Upper lobe of right lung (tissue), 1 donor: Measurements from ENCODE around the gene SIPA1L3. TPM values are rescaled to one million over a fixed set of nuclear protein-coding genes. Genes with fewer than 3 reads are reported as not detected.

Experiments
- ATAC-seq: fragments of 200-7000 bp; cut with Tn5 transposase; one replicate; pipeline ENCODE4 v1.9.1; 2020; ENCODE audit warnings: mild to moderate bottlenecking, moderate library complexity
- DNase-seq: peaks from one replicate; pipeline ENCODE4 v3.0.0-alpha.2; 2020
- H3K27ac ChIP-seq: fragments of 200-600 bp; one replicate; pipeline ENCODE4 v1.8.0; 2022
- H3K27me3 ChIP-seq: fragments of 200-600 bp; one replicate; pipeline ENCODE4 v1.8.0; 2022; ENCODE audit warnings: mild to moderate bottlenecking
- H3K36me3 ChIP-seq: fragments of 200-600 bp; one replicate; pipeline ENCODE4 v1.8.0; 2022
- H3K4me1 ChIP-seq: fragments of 200-600 bp; one replicate; pipeline ENCODE4 v1.8.0; 2022
- H3K4me3 ChIP-seq: fragments of 200-600 bp; one replicate; pipeline ENCODE4 v1.8.0; 2022; ENCODE audit warnings: mild to moderate bottlenecking
- H3K9me3 ChIP-seq: fragments of 200-600 bp; one replicate; pipeline ENCODE4 v1.8.0; 2022
- intact Hi-C: fragments of 100-400 bp; cut with DNase I; formaldehyde crosslinking; loops from one replicate; pipeline ENCODE4 v1.11.0; 2022
- total RNA-seq: library from RNA; stranded (reverse); fragmentation: NEBNext Ultra II Directional; extraction: Animal tissue kit (Norgen Biotek cat#: 25700); gene quantifications from one replicate; pipeline ENCODE4 v1.2.1, GENCODE V29; 2021
- TF ChIP-seq, protein P1 (sequence below): fragments of 200-600 bp; IDR thresholded peaks from one replicate; pipeline ENCODE4 v1.8.0; 2022; ENCODE audit warnings: antibody characterized with exemption
- donor health status: DM: no; HTN: yes; CAD: no; lungs with severe emphysema.

SIPA1L3 gene
- total RNA-seq, 1 donor from 2014 or later, result 66.3 TPM

- DNase-seq, result no peak
- H3K4me3 ChIP-seq, result no peak overlapping the region
- peak; percentile 55 for ATAC-seq
- H3K36me3 ChIP-seq, result no peaks in the 10 kb centered on the region
- H3K4me1 ChIP-seq, result peaks cover 20% of the 10 kb centered on the region
- H3K27ac ChIP-seq, result no peak overlapping the region
- TF ChIP-seq, protein P1, sequence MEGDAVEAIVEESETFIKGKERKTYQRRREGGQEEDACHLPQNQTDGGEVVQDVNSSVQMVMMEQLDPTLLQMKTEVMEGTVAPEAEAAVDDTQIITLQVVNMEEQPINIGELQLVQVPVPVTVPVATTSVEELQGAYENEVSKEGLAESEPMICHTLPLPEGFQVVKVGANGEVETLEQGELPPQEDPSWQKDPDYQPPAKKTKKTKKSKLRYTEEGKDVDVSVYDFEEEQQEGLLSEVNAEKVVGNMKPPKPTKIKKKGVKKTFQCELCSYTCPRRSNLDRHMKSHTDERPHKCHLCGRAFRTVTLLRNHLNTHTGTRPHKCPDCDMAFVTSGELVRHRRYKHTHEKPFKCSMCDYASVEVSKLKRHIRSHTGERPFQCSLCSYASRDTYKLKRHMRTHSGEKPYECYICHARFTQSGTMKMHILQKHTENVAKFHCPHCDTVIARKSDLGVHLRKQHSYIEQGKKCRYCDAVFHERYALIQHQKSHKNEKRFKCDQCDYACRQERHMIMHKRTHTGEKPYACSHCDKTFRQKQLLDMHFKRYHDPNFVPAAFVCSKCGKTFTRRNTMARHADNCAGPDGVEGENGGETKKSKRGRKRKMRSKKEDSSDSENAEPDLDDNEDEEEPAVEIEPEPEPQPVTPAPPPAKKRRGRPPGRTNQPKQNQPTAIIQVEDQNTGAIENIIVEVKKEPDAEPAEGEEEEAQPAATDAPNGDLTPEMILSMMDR, result no peak
- H3K9me3 ChIP-seq, result no peaks in the 10 kb centered on the region
- intact Hi-C loops, result no loop called here
- H3K27me3 ChIP-seq, result no peaks in the 10 kb centered on the region
These were observed 127.5 kb downstream of the SIPA1L3 start for GRCh38 chr19:38034492-38034860.

DNA sequence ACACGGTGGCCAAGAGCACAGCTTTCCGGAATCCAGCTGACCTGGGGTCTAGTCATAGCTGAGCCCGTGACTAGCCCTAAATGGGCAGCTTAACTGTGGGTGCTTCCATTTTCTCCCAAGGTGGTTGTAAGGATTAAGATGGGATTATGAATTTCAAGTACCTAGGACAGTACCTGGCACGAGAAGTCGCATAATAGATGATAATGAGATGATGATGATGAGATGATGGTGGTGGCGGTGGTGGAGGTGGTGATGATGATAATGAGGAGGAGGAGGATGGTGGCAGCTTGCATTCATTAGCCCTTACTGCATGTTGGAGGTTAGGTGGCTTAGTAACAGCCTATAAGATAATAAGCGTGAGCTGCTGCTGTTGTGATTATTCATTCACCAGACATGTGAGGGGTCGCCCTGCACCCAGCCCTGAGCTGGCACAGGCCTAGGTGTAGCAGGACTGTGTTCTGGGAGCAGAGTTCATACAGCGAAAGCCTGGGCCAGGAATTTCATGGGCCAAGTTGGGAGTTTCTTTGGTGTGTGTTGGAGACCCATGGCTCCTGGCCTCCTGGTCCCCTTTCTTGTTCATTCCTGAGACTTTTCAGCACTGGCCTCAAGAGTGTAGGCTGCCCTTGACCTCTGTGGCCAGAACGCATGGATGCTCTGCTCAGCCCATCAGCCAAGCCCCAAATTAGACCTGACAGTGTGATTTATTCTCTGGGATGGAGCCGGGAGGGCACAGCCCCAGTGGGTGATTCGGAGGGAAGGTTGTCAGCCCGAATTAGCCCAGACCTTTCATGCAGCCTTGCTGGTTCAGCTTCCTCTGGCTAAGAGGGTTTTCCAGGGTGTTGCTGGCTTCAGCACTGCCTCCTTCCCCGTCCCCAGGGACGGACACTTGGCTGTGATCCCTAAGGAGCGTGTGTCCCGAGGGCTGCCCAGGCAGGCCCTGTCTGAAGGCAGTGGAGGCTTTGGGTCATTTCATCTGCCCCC lies 128.8 kb downstream of the SIPA1L3 start:
- H3K4me3 ChIP-seq, result no peak overlapping the region
- H3K4me1 ChIP-seq, result peaks cover 20% of the 10 kb centered on the region
- intact Hi-C loops, result no loop called here
- no peaks in the 10 kb centered on the region for H3K9me3 ChIP-seq
- H3K27ac ChIP-seq, result no peak overlapping the region
- DNase-seq, result no peak
- no peak for ATAC-seq
- TF ChIP-seq, protein P1, result no peak
- H3K27me3 ChIP-seq, result no peaks in the 10 kb centered on the region
- H3K36me3 ChIP-seq, result no peaks in the 10 kb centered on the region

DNA sequence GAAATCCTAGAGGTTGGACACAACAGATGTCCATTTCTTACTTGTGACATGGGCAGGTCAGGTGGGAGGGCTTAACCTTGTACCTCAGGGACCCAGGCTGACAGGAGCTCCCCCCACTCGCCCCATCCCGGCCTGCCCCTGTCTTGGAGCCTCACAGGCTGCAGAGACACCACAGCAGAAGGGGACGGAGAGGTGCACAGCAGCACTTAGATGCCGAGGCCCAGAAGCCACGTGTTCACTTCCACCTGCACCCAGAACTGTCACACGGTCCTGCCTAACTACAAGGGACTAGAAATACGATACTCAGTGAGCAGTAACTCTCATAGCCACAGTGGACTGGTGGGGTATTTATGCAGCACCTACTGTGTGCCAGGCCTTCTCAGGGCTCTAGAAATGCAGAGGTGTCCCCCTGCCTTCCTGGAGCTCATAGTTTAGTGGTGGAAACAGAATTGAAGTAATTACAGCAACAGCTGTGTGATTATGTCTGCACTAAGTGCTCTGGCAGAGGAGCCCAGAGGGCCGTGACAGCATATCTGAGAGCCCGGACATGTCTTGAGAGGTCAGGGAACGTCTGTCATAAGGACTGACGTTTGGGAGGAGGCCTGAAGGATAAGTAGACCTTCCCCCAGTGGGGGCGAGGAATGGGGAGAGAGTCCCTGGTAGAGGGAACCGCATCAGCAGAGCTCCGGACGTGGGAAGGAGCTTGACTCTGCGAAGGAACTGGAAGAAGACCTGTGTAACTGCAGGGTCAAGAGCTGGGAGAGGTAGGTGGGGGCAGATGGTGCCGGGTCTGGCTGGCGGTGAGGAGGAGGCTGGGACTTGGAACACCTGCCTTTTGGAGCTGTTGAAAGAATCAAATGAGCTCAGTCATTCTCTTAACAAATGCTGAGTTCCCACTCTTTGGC lies 130.0 kb downstream of the SIPA1L3 start:
- H3K4me3 ChIP-seq, result no peak overlapping the region
- no peaks in the 10 kb centered on the region for H3K27me3 ChIP-seq
- TF ChIP-seq, protein P1, result no peak
- no peak overlapping the region for H3K27ac ChIP-seq
- intact Hi-C loops, result no loop called here
- peaks cover 20% of the 10 kb centered on the region for H3K4me1 ChIP-seq
- H3K36me3 ChIP-seq, result no peaks in the 10 kb centered on the region
- H3K9me3 ChIP-seq, result no peaks in the 10 kb centered on the region
- DNase-seq, result no peak
- ATAC-seq, result peak; percentile 17

GRCh38 chr19:38039966-38040365 lies 133.0 kb downstream of the SIPA1L3 start:
- Histone ChIP-seq H3K27me3 (no peaks in the 10 kb centered on the region), H3K4me1 (no peaks in the 10 kb centered on the region), H3K9me3 (no peaks in the 10 kb centered on the region), H3K27ac (no peak overlapping the region), H3K36me3 (no peaks in the 10 kb centered on the region), H3K4me3 (no peak overlapping the region)
- ATAC-seq (no peak), DNase-seq (no peak)
- intact Hi-C loops, result no loop called here
- TF ChIP-seq, protein P1, result no peak

DNA sequence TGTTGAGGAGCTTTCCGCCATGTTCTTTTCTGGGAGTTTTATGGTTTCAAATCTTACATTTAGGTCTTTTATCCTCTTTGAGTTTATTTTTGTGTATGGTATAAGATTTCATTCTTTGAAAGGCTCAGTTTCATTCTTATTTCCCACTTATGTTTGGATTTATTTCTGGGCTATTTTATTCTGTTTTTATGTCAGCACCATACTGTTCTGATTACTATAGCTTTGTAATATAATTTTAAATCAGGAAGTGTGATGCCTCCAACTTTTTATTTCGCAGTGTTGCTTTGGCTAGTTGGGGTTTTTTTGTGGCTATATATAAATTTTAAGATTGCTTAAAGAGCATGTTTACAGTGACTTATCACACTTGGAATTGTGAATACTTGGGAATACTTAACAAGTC lies 135.1 kb downstream of the SIPA1L3 start:
- TF ChIP-seq, protein P1, result no peak
- Histone ChIP-seq H3K4me3 (no peak overlapping the region), H3K27ac (no peak overlapping the region), H3K36me3 (no peaks in the 10 kb centered on the region), H3K9me3 (no peaks in the 10 kb centered on the region), H3K4me1 (no peaks in the 10 kb centered on the region), H3K27me3 (no peaks in the 10 kb centered on the region)
- no peak for DNase-seq
- intact Hi-C loops, result no loop called here
- ATAC-seq, result no peak
